SIG-M5 treated with dmso at 0.1 percent for 504 hours (cell line): Measurements from ENCODE around the gene ADAMTSL3.
"Not testable (repeated sequence)": the region's sequence is repeated elsewhere in the genome, so short reads cannot be mapped to it uniquely, and the experiment has no call there.

Experiments
- DNase-seq: peaks from one replicate; lab custom pipeline; 2025; ENCODE audit not compliant: unreplicated experiment; lab: John Stamatoyannopoulos, UW

ADAMTSL3 gene

GRCh38 chr15:84003791-84004503, 350.0 kb downstream of the ADAMTSL3 start:
- DNase-seq, result no peak

DNA sequence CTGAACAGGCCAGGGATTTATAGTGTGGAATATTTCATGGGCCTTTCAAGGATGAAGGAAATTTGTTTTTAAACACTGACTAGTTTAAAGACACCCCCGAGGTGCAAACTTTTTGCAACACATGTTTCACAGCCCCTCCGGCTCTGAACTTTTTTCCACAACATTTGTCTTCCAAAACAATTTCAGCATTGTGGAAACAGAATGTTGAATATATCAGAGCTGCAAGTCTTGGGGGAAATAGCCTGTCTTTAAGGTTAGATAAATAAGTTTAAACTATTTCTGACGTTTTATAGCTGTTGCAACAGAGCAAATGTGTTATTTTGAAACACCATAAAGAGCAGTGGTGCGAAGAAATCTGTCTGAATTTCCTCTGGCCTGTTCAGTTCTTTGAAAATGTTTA, 352.5 kb downstream of the ADAMTSL3 start:
- no peak for DNase-seq

GRCh38 chr15:84009616-84010015, 355.7 kb downstream of the ADAMTSL3 start:
- DNase-seq, result no peak

DNA sequence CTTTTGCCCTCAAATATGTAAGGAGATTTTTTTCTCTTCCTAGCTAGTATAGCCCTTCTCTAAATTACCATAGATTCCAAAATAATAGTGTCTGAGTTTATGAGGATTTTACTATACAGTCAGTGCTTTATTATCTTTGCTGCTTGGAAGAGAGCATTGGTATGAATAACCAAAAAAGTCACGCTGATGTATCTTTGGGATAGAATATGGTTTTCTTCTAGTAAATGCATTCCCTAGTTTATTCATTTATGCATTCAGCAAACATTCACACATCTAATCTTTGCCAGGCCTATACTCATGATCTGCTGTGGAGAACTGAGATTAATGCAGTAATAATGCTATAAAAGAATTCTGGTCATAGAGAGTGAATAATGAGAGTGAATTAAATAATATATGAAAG, 356.3 kb downstream of the ADAMTSL3 start:
- DNase-seq, result no peak

DNA sequence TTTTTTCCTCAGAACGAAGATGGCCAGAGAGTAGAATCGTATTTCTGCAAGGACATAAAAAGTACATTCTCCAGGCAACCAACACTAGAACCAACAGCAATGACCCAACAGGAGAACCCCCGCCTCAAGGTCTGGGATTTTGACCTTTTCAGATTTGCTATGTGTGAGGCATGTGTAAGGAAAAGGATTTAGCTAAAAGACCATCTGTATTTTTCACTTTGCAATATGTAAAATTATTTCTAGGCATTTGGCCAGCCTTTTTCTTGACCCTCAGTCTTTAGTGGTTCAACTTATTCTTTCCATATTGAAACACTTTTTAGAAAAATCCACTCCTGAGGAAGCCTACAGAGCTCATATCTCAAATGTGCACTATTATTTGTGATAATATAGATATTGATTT, 362.4 kb downstream of the ADAMTSL3 start:
- no peak for DNase-seq

DNA sequence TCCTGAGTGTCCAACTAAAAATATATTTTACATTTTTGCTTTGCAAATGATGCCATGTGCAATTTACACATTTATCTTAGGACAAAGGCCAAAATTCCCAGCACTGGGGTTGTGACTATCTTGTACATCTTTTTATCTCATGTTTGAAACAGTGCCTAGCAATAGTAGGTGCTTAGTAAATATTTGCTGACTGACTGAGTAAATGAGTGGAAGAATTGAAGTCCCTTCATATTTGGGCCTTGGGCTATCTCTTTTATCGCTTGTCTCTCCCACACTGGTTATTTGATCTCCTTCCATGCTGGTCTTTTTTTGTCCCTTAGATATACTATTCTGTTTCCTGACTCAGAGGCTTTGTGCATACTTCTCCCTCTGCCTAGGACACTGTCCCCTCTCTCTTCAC, 368.6 kb downstream of the ADAMTSL3 start:
- DNase-seq, result peak; percentile 2

DNA sequence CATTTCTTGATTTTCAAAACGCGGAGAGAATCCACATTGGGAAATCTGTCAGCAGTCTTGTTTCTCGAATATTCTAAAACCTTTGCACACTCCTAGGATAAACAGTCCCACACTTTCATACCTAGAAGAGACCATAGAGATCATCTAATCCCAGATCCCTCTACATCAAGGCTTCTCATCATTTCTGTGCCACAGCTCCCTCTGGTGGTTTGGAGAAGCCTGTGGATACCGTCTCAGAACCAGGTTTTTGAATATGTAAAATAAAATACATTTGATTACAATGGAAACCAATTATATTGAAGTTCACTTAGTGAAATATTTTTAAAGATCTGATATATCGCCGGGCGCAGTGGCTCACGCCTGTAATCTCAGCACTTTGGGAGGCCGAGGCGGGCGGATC, 369.7 kb downstream of the ADAMTSL3 start:
- peak; percentile 7 for DNase-seq

GRCh38 chr15:84033793-84034553, 380.1 kb downstream of the ADAMTSL3 start:
- DNase-seq, result no peak

DNA sequence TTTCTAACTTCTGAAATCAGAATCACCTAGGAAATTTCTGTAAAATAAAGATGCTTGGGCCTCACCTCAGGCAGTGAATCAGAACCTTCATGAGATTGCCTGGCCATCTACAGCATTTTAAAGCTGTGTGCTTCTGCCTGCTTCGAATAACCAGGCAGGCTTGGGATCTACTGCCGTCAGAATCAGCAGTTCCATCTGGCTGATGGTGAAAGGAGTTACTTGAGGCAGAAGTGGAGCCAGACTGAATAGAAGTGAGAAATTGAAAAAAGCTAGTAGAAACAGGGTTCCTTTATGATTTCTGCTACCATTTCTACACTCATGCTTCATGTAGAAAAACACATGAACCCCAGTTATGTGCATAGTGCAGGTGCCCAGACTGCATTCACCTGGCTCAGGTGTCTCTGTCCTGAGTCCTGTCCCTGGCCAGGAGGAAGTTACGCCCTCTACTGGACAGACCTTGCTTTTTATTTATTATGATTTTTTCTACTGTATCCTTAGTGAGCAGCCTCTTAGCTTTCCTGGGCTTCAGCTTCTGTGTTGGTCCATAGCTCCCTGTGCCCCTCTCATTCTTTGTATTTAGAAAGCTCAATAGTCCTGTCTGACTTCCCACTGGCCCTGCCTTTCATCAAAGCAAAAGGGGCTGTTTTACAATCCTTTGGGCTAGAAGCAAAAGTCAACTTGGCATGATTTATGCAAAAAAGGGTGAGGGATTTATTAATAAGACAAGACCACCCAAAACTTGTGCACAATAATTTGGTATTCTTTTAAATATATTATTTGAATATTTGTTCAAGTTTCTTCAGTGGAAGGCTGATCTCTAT, 380.9 kb downstream of the ADAMTSL3 start:
- DNase-seq, result peak; percentile 1

DNA sequence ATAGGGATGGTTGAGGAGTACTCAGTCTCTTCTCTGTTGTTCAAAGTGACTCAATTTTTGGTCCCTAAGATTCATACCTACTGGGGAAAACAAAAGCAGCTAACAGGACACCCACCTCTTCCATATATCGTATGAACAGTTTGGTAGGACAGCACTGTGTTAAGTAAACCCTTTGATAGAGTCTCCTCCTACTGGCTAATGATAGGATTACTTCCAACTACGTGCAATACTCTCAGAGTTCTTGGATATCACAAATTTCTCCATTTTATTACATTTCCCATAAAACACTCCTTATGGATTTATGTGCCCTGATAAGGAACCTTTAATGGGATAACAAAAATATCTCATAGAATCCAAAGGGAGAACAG, 381.5 kb downstream of the ADAMTSL3 start:
- peak; percentile 46 for DNase-seq

DNA sequence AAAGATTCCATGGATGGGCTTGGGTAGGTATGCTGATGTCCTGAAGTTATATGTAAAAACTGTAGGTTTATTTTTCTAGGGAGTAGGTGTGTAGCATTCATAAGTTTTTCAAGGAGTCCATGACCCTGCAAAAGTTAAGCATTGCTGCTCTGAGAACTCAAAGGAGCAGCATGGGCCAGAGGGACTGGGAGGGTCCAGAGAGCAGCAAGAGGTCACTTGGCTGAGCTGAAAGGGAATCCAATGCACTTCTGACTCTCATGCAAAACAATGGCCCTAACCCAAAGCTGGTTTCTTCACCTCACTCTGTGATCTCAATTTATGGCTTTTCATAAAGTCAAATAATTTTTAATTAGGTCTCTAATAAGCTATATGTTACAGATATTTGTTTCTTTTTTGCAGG, 383.4 kb downstream of the ADAMTSL3 start:
- DNase-seq, result no peak

DNA sequence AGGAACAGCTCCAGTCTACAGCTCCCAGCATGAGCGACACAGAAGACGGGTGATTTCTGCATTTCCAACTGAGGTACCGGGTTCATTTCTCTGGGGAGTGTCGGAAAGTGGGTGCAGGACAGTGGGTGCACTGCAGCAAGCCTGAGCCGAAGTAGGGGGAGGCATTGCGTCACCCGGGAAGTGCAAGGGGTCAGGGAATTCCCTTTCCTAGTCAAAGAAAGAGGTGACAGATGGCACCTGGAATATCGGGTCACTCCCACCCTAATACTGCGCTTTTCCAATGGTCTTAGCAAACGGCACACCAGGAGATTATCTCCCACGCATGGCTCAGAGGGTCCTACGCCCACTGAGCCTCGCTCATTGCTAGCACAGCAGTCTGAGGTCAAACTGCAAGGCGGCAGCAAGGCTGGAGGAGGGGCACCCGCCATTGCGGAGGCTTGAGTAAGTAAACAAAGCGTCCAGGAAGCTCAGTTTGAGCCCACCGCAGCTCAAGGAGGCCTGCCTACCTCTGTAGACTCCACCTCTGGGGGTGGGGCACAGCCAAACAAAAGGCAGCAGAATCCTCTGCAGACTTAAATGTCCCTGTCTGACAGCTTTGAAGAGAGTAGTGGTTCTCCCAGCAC, 388.6 kb downstream of the ADAMTSL3 start:
- not testable (repeated sequence) for DNase-seq

- DNase-seq, result no peak
Measured at GRCh38 chr15:84046064-84046637, 392.2 kb downstream of the ADAMTSL3 start.

- not testable (repeated sequence) for DNase-seq
Measured at GRCh38 chr15:84049480-84049879, 395.6 kb downstream of the ADAMTSL3 start.

GRCh38 chr15:84050076-84050475, 396.2 kb downstream of the ADAMTSL3 start:
- no peak for DNase-seq

DNA sequence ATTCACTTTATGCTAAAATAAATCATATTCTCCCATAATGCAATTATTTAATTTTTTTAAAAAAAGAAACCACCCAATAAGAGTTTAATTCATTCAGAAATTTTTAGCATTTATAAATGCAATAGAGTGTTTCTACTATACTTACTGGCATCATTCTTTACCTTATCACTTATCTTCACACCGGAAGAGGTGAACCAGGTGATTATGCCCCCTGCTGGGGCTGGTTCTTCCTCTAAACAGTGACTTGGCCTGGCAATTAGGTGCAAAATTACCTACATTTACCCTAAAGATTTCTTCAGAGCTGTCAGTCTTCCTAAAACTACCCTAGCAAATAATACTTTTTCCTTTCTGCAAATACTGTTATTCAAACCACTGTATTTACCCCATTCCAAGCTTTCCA, 397.2 kb downstream of the ADAMTSL3 start:
- not testable (repeated sequence) for DNase-seq

DNA sequence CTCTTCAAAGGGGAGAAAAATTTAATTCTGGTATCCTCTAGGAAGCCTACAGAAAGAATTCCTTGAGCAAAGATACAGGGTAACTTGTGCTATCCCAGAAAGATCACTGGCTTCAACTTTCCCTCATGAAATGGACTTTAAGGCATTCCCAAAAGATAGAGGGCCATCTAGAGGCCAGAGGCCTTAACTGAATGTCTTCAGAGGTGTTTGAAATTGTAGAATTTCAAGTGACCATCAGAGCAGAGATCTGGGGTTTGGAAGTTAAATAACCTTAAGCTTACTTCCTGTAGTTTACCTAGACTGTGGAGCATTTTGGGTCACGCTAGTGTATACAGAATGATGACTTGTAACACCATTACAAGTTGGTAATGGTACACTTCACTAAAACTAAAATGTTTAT, 400.6 kb downstream of the ADAMTSL3 start:
- DNase-seq, result not testable (repeated sequence)

DNA sequence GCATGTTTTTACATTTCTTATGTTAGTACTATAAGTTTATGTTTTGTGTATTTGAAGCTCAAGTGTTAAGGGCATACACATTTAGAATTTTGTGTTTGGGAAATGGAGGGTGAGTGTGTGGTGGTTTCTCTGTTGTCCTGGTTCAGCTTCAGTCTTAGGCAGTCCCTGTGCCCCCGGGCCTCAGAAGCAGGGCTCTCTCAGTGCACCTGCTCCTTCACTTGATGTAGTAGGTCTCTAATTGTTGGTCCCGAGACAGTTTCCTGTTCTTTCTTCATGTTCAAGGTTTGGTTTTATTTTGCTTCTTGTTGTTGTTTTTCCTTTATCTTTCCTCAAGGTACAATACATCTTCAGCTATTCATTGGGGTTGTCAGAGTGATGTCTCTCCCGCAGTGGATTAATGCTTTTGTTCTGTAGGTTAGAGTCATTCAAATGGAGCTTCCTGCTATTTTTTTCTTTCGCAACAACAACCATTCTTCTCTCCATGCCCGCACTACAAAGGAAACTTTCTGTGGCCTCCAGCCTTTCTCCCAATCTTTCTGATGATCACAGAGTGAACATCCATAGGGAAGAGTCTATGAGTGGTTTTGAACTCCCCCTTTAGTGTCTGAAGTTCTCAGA, 403.9 kb downstream of the ADAMTSL3 start:
- no peak for DNase-seq

- not testable (repeated sequence) for DNase-seq
Measured at GRCh38 chr15:84063674-84064073, 409.8 kb downstream of the ADAMTSL3 start.

GRCh38 chr15:84068674-84069073, 414.8 kb downstream of the ADAMTSL3 start:
- not testable (repeated sequence) for DNase-seq
